WTC11 (cell line): ENCODE results near the gene CLN6. TPM values are rescaled to one million over a fixed set of nuclear protein-coding genes. Genes with fewer than 3 reads are reported as not detected.

Source experiments
- ATAC-seq: fragments of 200-7000 bp; cut with Tn5 transposase; 2 replicates; pipeline ENCODE4 v1.10.0; 2021; ENCODE audit warnings: mild to moderate bottlenecking, moderate library complexity
- CTCF ChIA-PET: fragments of 300-600 bp; sonication (Branson Sonifier 250); formaldehyde crosslinking; loops from one replicate; lab custom pipeline; 2021; ENCODE audit warnings: antibody characterized with exemption; lab: Charles Lee
- POLR2A ChIA-PET: fragments of 350-600 bp; sonication (Branson Sonifier 250); formaldehyde crosslinking; loops from one replicate; lab custom pipeline; 2021; ENCODE audit warnings: antibody characterized with exemption; lab: Charles Lee
- DNase-seq: peaks from one replicate; pipeline ENCODE4 v3.0.0; 2021; ENCODE audit warnings: low spot score
- H3K27ac Mint-ChIP-seq: 2 replicates; pipeline ENCODE4 v1.8.0; 2021; ENCODE audit warnings: mixed read lengths
- H3K27me3 Mint-ChIP-seq: 2 replicates; pipeline ENCODE4 v1.8.0; 2021; ENCODE audit warnings: low read depth, mild to moderate bottlenecking, moderate library complexity, mixed read lengths
- H3K36me3 Mint-ChIP-seq: 2 replicates; pipeline ENCODE4 v1.8.0; 2021; ENCODE audit warnings: mixed read lengths
- H3K4me1 Mint-ChIP-seq: 2 replicates; pipeline ENCODE4 v1.8.0; 2022; ENCODE audit warnings: mixed read lengths
- H3K4me3 Mint-ChIP-seq: 2 replicates; pipeline ENCODE4 v1.8.0; 2021; ENCODE audit warnings: mild to moderate bottlenecking, moderate library complexity, mixed read lengths
- H3K9me3 Mint-ChIP-seq: 2 replicates; pipeline ENCODE4 v1.8.0; 2021; ENCODE audit warnings: mixed read lengths
- AR ChIP-seq: fragments of 250-450 bp; sonication (Bioruptor Pico); IDR thresholded peaks from 2 replicates; pipeline ENCODE4 v1.9.0; 2021; ENCODE audit warnings: mild to moderate bottlenecking
- ARID4B ChIP-seq: sonication (generic); formaldehyde crosslinking; IDR thresholded peaks from 2 replicates; pipeline ENCODE4 v1.8.0; 2023; ENCODE audit warnings: missing genetic modification reagents, mild to moderate bottlenecking, borderline replicate concordance
- E2F1 ChIP-seq: sonication (generic); formaldehyde crosslinking; IDR thresholded peaks from 2 replicates; pipeline ENCODE4 v1.8.0; 2022; ENCODE audit warnings: mild to moderate bottlenecking, missing genetic modification reagents
- FOXJ3 ChIP-seq: sonication (generic); formaldehyde crosslinking; IDR thresholded peaks from 2 replicates; pipeline ENCODE4 v1.9.0; 2021; ENCODE audit warnings: missing genetic modification reagents, mild to moderate bottlenecking, borderline replicate concordance
- FOXK1 ChIP-seq: sonication (generic); formaldehyde crosslinking; IDR thresholded peaks from 2 replicates; pipeline ENCODE4 v1.8.0; 2022; ENCODE audit warnings: mild to moderate bottlenecking, moderate library complexity, missing genetic modification reagents
- GTF2I ChIP-seq: fragments of 250-450 bp; sonication (Bioruptor Pico); conservative IDR thresholded peaks from 2 replicates; pipeline ENCODE4 v1.4.0; 2021; ENCODE audit warnings: mild to moderate bottlenecking
- NFYB ChIP-seq: sonication (generic); formaldehyde crosslinking; conservative IDR thresholded peaks from 2 replicates; pipeline ENCODE4 v1.8.0; 2022; ENCODE audit warnings: low read depth, missing genetic modification reagents
- PRDM15 ChIP-seq: sonication (generic); formaldehyde crosslinking; IDR thresholded peaks from 2 replicates; pipeline ENCODE4 v1.8.0; 2022; ENCODE audit warnings: missing genetic modification reagents
- RORB ChIP-seq: fragments of 250-450 bp; sonication (Bioruptor Pico); IDR thresholded peaks from 2 replicates; pipeline ENCODE4 v1.9.0; 2021; ENCODE audit warnings: mild to moderate bottlenecking
- TEAD4 ChIP-seq: sonication (generic); formaldehyde crosslinking; IDR thresholded peaks from 2 replicates; pipeline ENCODE4 v1.8.0; 2022; ENCODE audit warnings: mild to moderate bottlenecking, missing genetic modification reagents
- ZNF512 ChIP-seq: sonication (generic); formaldehyde crosslinking; IDR thresholded peaks from 2 replicates; pipeline ENCODE4 v1.8.1; 2022; ENCODE audit warnings: missing genetic modification reagents, borderline replicate concordance
- total RNA-seq: library from RNA; stranded (reverse); gene quantifications from 3 replicates; pipeline ENCODE4 v1.2.3, GENCODE V29; 2021
- TF ChIP-seq, protein P1 (sequence below): sonication (generic); formaldehyde crosslinking; IDR thresholded peaks from 2 replicates; pipeline ENCODE4 v1.8.0; 2022; ENCODE audit warnings: mild to moderate bottlenecking, missing genetic modification reagents
- TF ChIP-seq, protein P2 (sequence below): sonication (generic); formaldehyde crosslinking; IDR thresholded peaks from 2 replicates; pipeline ENCODE4 v1.8.1; 2023; ENCODE audit warnings: mild to moderate bottlenecking, moderate library complexity, missing genetic modification reagents

The CLN6 gene
- total RNA-seq, 1 experiment from 2014 or later, result 50.2 TPM

DNA sequence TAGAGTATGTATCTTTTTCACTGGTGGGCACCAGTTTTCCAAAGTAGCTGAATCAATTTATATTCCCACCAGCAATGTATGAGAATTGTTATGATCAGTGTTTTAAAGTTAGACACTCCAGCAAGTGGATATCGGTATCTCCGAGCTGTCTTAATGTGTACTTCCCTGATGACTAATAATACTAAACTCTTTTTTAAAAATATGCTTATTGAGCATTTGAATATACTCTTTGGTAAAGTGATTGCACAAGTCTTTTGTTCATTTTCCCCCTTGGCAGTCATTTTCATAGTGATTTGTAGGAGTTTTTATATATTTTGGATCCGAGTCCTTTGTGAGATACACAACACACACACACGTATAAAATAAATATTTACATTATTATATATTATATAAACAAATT, 35.6 kb upstream of the CLN6 start:
- DNase-seq (no peak), ATAC-seq (no peak)
- Mint-ChIP-seq H3K36me3 (no peaks in the 10 kb centered on the region), H3K27me3 (no peaks in the 10 kb centered on the region), H3K9me3 (peaks cover 5% of the 10 kb centered on the region; the same call in 1 of the 2 replicates), H3K4me1 (peaks cover 30% of the 10 kb centered on the region), H3K4me3 (no peak overlapping the region), H3K27ac (no peak overlapping the region)
- TF ChIP-seq AR (CRISPR knock-in tag) (no peak), PRDM15 (no peak), ZNF512 (CRISPR knock-in tag) (no peak), RORB (CRISPR knock-in tag) (no peak), TEAD4 (no peak), ARID4B (CRISPR knock-in tag) (no peak), FOXK1 (CRISPR knock-in tag) (no peak), GTF2I (CRISPR knock-in tag) (no peak), NFYB (no peak), FOXJ3 (CRISPR knock-in tag) (no peak), E2F1 (no peak)
- TF ChIP-seq, protein P1, sequence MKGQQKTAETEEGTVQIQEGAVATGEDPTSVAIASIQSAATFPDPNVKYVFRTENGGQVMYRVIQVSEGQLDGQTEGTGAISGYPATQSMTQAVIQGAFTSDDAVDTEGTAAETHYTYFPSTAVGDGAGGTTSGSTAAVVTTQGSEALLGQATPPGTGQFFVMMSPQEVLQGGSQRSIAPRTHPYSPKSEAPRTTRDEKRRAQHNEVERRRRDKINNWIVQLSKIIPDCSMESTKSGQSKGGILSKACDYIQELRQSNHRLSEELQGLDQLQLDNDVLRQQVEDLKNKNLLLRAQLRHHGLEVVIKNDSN (CRISPR knock-in tag), result no peak
- TF ChIP-seq, protein P2, sequence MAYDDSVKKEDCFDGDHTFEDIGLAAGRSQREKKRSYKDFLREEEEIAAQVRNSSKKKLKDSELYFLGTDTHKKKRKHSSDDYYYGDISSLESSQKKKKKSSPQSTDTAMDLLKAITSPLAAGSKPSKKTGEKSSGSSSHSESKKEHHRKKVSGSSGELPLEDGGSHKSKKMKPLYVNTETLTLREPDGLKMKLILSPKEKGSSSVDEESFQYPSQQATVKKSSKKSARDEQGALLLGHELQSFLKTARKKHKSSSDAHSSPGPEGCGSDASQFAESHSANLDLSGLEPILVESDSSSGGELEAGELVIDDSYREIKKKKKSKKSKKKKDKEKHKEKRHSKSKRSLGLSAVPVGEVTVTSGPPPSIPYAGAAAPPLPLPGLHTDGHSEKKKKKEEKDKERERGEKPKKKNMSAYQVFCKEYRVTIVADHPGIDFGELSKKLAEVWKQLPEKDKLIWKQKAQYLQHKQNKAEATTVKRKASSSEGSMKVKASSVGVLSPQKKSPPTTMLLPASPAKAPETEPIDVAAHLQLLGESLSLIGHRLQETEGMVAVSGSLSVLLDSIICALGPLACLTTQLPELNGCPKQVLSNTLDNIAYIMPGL (CRISPR knock-in tag), result no peak
- ChIA-PET POLR2A (no interaction called here), CTCF (interaction anchor here (0.8 to 1.8 kb wide), 2 partner anchors 41 to 70 kb away, joined by 3 to 16 read pairs; no protein-coding TSS in a partner anchor)
